Keratinocyte (primary cell): Measurements from ENCODE around the gene UQCR10. TPM values are rescaled to one million over a fixed set of nuclear protein-coding genes. Genes with fewer than 3 reads are reported as not detected.

ENCODE experiments used
- DNase-seq: peaks from one replicate; pipeline ENCODE4 v3.0.0-alpha.2; 2011; ENCODE audit warnings: low read depth, missing footprints, low spot score
- FAIRE-seq: peaks from 2 replicates; lab custom pipeline; 2011; peaks lifted over from hg19 to GRCh38; lab: Jason Lieb, UNC
- H2AFZ ChIP-seq: 2 replicates; pipeline ENCODE4 v1.6.0; 2012; ENCODE audit warnings: low read length, control low read depth, inconsistent platforms; ENCODE audit not compliant: control insufficient read depth
- H3K27ac ChIP-seq: 2 replicates; pipeline ENCODE4 v1.5.1; 2011; ENCODE audit warnings: low read length; ENCODE audit not compliant: control insufficient read depth, insufficient read depth
- H3K27me3 ChIP-seq: 3 replicates; pipeline ENCODE4 v1.6.0; 2011; ENCODE audit warnings: low read length; ENCODE audit not compliant: control insufficient read depth, insufficient read depth; ENCODE audit errors: extremely low read depth
- H3K36me3 ChIP-seq, 2 experiments: 2 replicates in 1 of 2; 3 replicates in 1 of 2; pipeline ENCODE4 v1.5.1; 2011; ENCODE audit warnings: low read length in 2 of 2, mild to moderate bottlenecking in 1 of 2; ENCODE audit not compliant: control insufficient read depth in 2 of 2, insufficient read depth in 2 of 2; ENCODE audit errors: extremely low read depth in 1 of 2
- H3K4me1 ChIP-seq: 3 replicates; pipeline ENCODE4 v1.5.1; 2011; ENCODE audit warnings: low read length; ENCODE audit not compliant: control insufficient read depth, insufficient read depth; ENCODE audit errors: extremely low read depth
- H3K4me2 ChIP-seq: 3 replicates; pipeline ENCODE4 v1.6.0; 2011; ENCODE audit warnings: low read depth, low read length; ENCODE audit not compliant: control insufficient read depth, insufficient read depth; ENCODE audit errors: extremely low read depth
- H3K4me3 ChIP-seq, 3 experiments: fragments of 200-600 bp in 1 of 3; sonication (generic) in 1 of 3; 2 replicates in 2 of 3; 3 replicates in 1 of 3; pipeline ENCODE4 v1.5.1; 2011 to 2016; ENCODE audit warnings: low read length in 3 of 3, mild to moderate bottlenecking in 3 of 3, control low read depth in 2 of 3, inconsistent platforms in 1 of 3, low read depth in 1 of 3, mixed read lengths in 1 of 3, mixed run types in 1 of 3, moderate library complexity in 1 of 3; ENCODE audit not compliant: control insufficient read depth in 2 of 3, insufficient read depth in 2 of 3; ENCODE audit errors: extremely low read depth in 1 of 3
- H3K79me2 ChIP-seq: 2 replicates; pipeline ENCODE4 v1.6.0; 2012; ENCODE audit warnings: low read length; ENCODE audit not compliant: control insufficient read depth, insufficient read depth
- H3K9ac ChIP-seq: 3 replicates; pipeline ENCODE4 v1.6.0; 2011; ENCODE audit warnings: low read length; ENCODE audit not compliant: control insufficient read depth, insufficient read depth; ENCODE audit errors: extremely low read depth
- H3K9me1 ChIP-seq: 3 replicates; pipeline ENCODE4 v1.6.0; 2011; ENCODE audit warnings: low read length; ENCODE audit not compliant: control insufficient read depth, insufficient read depth; ENCODE audit errors: extremely low read depth
- H3K9me3 ChIP-seq: 2 replicates; pipeline ENCODE4 v1.5.1; 2012; ENCODE audit warnings: low read depth, low read length; ENCODE audit not compliant: control insufficient read depth
- H4K20me1 ChIP-seq: 3 replicates; pipeline ENCODE4 v1.6.0; 2011; ENCODE audit warnings: low read length; ENCODE audit not compliant: control insufficient read depth, insufficient read depth; ENCODE audit errors: extremely low read depth
- CTCF ChIP-seq, 3 experiments: IDR thresholded peaks in 1 of 3; conservative IDR thresholded peaks in 1 of 3; optimal IDR thresholded peaks in 1 of 3; 2 replicates in 2 of 3; 3 replicates in 1 of 3; pipeline versions ENCODE3 to v1.5.1; 2011; ENCODE audit warnings: low read length in 3 of 3, mild to moderate bottlenecking in 3 of 3, moderate library complexity in 2 of 3, control low read depth in 1 of 3, inconsistent platforms in 1 of 3; ENCODE audit not compliant: insufficient read depth in 2 of 3; ENCODE audit errors: extremely low read depth in 1 of 3
- EZH2 ChIP-seq: IDR thresholded peaks from one replicate; pipeline ENCODE4 v1.6.1; 2012; ENCODE audit warnings: inconsistent platforms, mild to moderate bottlenecking, low read length, moderate library complexity
- dilution Hi-C: fragments of 300-500 bp; cut with MboI; formaldehyde crosslinking; loops from one replicate; pipeline ENCODE4 v1.7.0; 2020; ENCODE audit warnings: low sequenced_read_pairs; ENCODE audit not compliant: extremely low pct_ligation_motif_present
- polyA plus RNA-seq, 5 experiments: library from polyadenylated mRNA; depleted of rRNA in 3 of 5; stranded (reverse) in 3 of 5; stranded (forward) in 1 of 5; unstranded in 1 of 5; fragments of >200 nt; gene quantifications; 1 replicate in 1 of 5; 2 replicates in 3 of 5; 3 replicates in 1 of 5; pipeline versions ENCODE4 v1.2.1 to v1.2.3, GENCODE V29; 2011 to 2012; ENCODE audit warnings: missing spikeins in 2 of 5, low read depth in 1 of 5, low replicate concordance in 1 of 5

Gene UQCR10
- polyA plus RNA-seq, 1 donor (not counting 4 experiments of a cell fraction or from before 2014, with no cell fraction given), result 161 TPM

GRCh38 chr22:29803190-29803589, 36.0 kb downstream of the UQCR10 start:
- H3K27ac ChIP-seq, result no peak overlapping the region
- no peaks in the 10 kb centered on the region for H3K79me2 ChIP-seq
- FAIRE-seq, result no peak
- H3K4me2 ChIP-seq, result no peak overlapping the region
- no peak overlapping the region for H2AFZ ChIP-seq
- DNase-seq, result no peak
- no peak overlapping the region for H3K4me3 ChIP-seq
- H4K20me1 ChIP-seq, result no peaks in the 10 kb centered on the region
- no peak for TF ChIP-seq CTCF (optimal IDR thresholded peaks at IDR 0.05 in 1 of 3, IDR thresholded peaks at IDR 0.05 in 1 of 3, conservative IDR thresholded peaks at IDR 0.05 in 1 of 3; ENCODE audit: extremely low read depth in 1 of 3, insufficient read depth in 2 of 3, low read length in 3 of 3)
- TF ChIP-seq EZH2, result no peak
- H3K36me3 ChIP-seq, result peaks cover 49 to 70% of the 10 kb centered on the region in 2 experiments
- no peaks in the 10 kb centered on the region for H3K9me1 ChIP-seq
- peaks cover 14% of the 10 kb centered on the region for H3K4me1 ChIP-seq
- dilution Hi-C loops, result no loop called here
- no peaks in the 10 kb centered on the region for H3K9me3 ChIP-seq
- H3K9ac ChIP-seq, result no peak overlapping the region
- H3K27me3 ChIP-seq, result no peaks in the 10 kb centered on the region

- H3K9me3 ChIP-seq, result no peaks in the 10 kb centered on the region
- no peak overlapping the region for H3K9ac ChIP-seq
- no peak overlapping the region for H3K4me2 ChIP-seq
- H4K20me1 ChIP-seq, result no peaks in the 10 kb centered on the region
- no peak overlapping the region for H3K4me3 ChIP-seq
- no peak overlapping the region for H2AFZ ChIP-seq
- dilution Hi-C loops, result no loop called here
- no peaks in the 10 kb centered on the region for H3K79me2 ChIP-seq
- peaks cover under 1% of the 10 kb centered on the region for H3K4me1 ChIP-seq
- peaks cover 47 to 62% of the 10 kb centered on the region in 2 experiments for H3K36me3 ChIP-seq
- no peaks in the 10 kb centered on the region for H3K9me1 ChIP-seq
- DNase-seq, result no peak
- no peak overlapping the region for H3K27ac ChIP-seq
- H3K27me3 ChIP-seq, result no peaks in the 10 kb centered on the region
- TF ChIP-seq EZH2, result no peak
- no peak for TF ChIP-seq CTCF (optimal IDR thresholded peaks at IDR 0.05 in 1 of 3, IDR thresholded peaks at IDR 0.05 in 1 of 3, conservative IDR thresholded peaks at IDR 0.05 in 1 of 3; ENCODE audit: extremely low read depth in 1 of 3, insufficient read depth in 2 of 3, low read length in 3 of 3)
- no peak for FAIRE-seq
Observed at GRCh38 chr22:29804985-29805384, 37.8 kb downstream of the UQCR10 start.
